Mammary epithelial cell (primary cell): ENCODE data around the gene MSRB1.

ENCODE experiments used
- CTCF ChIP-seq, 2 donors: IDR thresholded peaks in 1 of 2; conservative IDR thresholded peaks in 1 of 2; 2 replicates each; pipeline ENCODE4 v1.5.1; 2011 to 2012; ENCODE audit warnings: inconsistent platforms in 2 of 2, low read length in 2 of 2, mild to moderate bottlenecking in 2 of 2, control low read depth in 1 of 2, low read depth in 1 of 2; ENCODE audit not compliant: insufficient read depth in 1 of 2; ENCODE audit errors: extremely low read depth in 1 of 2
- EZH2 ChIP-seq: IDR thresholded peaks from 2 replicates; pipeline ENCODE4 v1.6.1; 2012; ENCODE audit warnings: low read length, inconsistent platforms, borderline replicate concordance

DNA sequence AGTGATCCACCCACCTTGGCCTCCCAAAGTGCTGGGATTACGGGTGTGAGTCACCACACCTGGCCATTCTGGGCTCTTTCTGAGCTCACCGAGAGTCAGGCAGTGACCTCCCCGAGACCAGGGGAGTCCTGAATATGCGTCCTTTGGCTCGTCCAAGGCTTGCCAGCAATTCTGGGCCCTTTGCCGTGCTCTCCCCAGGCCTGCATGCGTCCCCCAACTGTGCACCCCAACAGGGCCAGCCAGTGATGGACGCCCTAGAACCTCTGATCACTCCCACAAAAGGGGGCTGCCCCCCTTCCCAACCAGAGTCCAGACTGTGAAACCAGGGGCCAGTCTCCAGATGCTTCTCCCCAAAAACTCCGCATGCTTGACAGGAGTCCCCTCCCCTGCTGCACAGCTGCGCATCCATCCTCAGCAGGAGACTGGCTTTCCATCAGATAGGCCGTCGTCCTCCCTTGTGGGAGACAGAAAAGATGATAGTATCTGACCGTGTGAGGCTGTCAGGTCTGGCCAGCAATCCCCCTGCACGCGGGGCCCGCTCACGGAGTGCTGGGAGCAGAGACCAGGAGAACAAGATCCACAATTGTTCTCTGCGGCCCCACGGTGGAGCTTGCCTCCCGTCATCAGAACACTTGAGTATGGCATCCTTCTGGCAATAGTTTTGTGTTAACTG lies 40.3 kb downstream of the MSRB1 start:
- TF ChIP-seq CTCF (conservative IDR thresholded peaks at IDR 0.05 in 1 of 2, IDR thresholded peaks at IDR 0.05 in 1 of 2; ENCODE audit: extremely low read depth in 1 of 2, insufficient read depth in 1 of 2, low read depth in 1 of 2, low read length in 2 of 2) (no peak), EZH2 (no peak)
